Breast epithelium (tissue), 4 donors: Measurements from ENCODE around the gene TMEM86B. TPM values are rescaled to one million over a fixed set of nuclear protein-coding genes. Genes with fewer than 3 reads are reported as not detected.

Experiments used
- DNase-seq, 2 donors: peaks; one replicate each; pipeline ENCODE4 v3.0.0-alpha.2; 2019; ENCODE audit warnings: low spot score in 2 of 2
- H3K27ac ChIP-seq, 2 donors: fragments of 200-600 bp; sonication (generic) in 1 of 2; one replicate each; pipeline ENCODE4 v1.5.1; 2016 to 2019; ENCODE audit warnings: mild to moderate bottlenecking in 1 of 2
- H3K27me3 ChIP-seq, 2 donors: fragments of 200-600 bp; sonication (generic) in 1 of 2; one replicate each; pipeline versions ENCODE4 v1.5.1 to v1.6.0; 2017 to 2019; ENCODE audit warnings: control low read depth in 1 of 2, mild to moderate bottlenecking in 1 of 2
- H3K36me3 ChIP-seq: fragments of 200-600 bp; one replicate; pipeline ENCODE4 v1.5.1; 2019
- H3K4me1 ChIP-seq, 2 donors: fragments of 200-600 bp; sonication (generic); one replicate each; pipeline ENCODE4 v1.5.1; 2016 to 2019; ENCODE audit warnings: control low read depth in 1 of 2
- H3K4me3 ChIP-seq, 3 donors: fragments of 200-600 bp; sonication (generic); 1 replicate in 2 of 3; 2 replicates in 1 of 3; pipeline ENCODE4 v1.5.1; 2016 to 2019; ENCODE audit warnings: mild to moderate bottlenecking in 3 of 3, moderate library complexity in 2 of 3
- H3K9me3 ChIP-seq, 2 donors: fragments of 200-600 bp; sonication (generic) in 1 of 2; one replicate each; pipeline ENCODE4 v1.5.1; 2016 to 2019; ENCODE audit warnings: control low read depth in 1 of 2
- POLR2A ChIP-seq: fragments of 450-650 bp; IDR thresholded peaks from one replicate; pipeline ENCODE4 v1.6.1; 2016; ENCODE audit warnings: antibody characterized with exemption, mild to moderate bottlenecking, moderate library complexity
- POLR2AphosphoS5 ChIP-seq, 3 donors: sonication (generic); formaldehyde crosslinking; IDR thresholded peaks; one replicate each; pipeline ENCODE4 v1.6.1; 2017; ENCODE audit warnings: antibody characterized with exemption in 3 of 3
- intact Hi-C: fragments of 100-400 bp; cut with DNase I; formaldehyde crosslinking; loops from one replicate; pipeline ENCODE4 v1.15.1; 2023; ENCODE audit warnings: low total_unique reads
- total RNA-seq, 3 donors: library from RNA; depleted of rRNA; stranded (reverse); fragments of >200 nt; gene quantifications; one replicate each; pipeline ENCODE4 v1.1.0, GENCODE V29; 2016
- TF ChIP-seq, protein P1 (sequence below), 3 donors: fragments of 450-650 bp; IDR thresholded peaks; one replicate each; pipeline ENCODE4 v1.5.1; 2016 to 2017; ENCODE audit warnings: antibody characterized with exemption in 3 of 3, mild to moderate bottlenecking in 3 of 3, moderate library complexity in 3 of 3

Gene TMEM86B
- total RNA-seq, 3 donors from 2014 or later = 0.80 to 3.6 (median 1.6) TPM

DNA sequence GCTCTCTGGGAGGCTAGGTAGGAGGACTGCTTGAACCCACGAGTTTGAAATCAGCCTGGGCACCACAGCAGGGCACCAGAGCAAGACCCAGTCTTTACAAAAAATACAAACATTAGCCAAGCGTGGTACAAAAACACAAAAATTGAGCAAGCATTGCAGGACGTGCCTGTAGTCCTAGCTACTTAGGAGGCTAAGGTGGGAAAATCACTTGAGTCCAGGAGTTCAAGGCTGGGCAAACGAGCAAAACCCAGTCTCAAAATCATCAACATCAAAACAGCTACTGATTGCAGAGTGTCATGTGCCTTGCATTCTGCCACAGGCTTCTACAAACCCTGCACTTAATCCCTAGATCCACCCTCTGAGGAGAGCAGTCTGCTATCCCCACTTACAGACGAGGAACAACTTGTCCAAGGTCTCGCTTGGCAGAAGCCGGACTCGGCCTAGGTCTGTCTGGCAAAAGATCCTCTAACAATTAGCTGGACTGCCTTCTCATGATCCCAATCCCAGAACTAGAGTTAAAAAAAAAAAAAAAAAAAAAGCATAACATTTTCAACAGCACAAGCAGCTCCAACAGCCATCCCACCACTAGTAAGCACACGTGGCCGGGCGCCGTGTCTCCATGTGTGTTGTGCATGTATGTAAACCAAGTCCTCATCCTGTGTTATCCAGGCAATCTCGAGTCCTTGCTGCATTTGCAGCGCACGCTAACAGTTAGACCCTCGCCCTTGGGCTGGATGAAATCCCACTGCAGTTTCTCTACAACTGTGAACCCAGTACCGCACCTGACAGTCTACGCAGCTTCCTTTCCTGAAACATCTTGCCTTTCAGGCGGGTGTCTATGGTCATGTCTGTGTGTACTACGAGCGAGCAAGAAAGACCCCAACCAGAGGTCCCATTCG is 28.2 kb upstream of the TMEM86B start:
- Histone ChIP-seq H3K9me3 (no peaks in the 10 kb centered on the region), H3K27ac (peak overlapping the region; percentile 35 to 93), H3K27me3 (no peaks in the 10 kb centered on the region), H3K4me3 (peak overlapping the region; percentile 87 to 93 (median 91)), H3K4me1 (peaks cover 6 to 9% of the 10 kb centered on the region in 2 donors), H3K36me3 (no peaks in the 10 kb centered on the region)
- no peak for TF ChIP-seq POLR2AphosphoS5 (IDR thresholded peaks at IDR 0.05)
- TF ChIP-seq, protein P1, sequence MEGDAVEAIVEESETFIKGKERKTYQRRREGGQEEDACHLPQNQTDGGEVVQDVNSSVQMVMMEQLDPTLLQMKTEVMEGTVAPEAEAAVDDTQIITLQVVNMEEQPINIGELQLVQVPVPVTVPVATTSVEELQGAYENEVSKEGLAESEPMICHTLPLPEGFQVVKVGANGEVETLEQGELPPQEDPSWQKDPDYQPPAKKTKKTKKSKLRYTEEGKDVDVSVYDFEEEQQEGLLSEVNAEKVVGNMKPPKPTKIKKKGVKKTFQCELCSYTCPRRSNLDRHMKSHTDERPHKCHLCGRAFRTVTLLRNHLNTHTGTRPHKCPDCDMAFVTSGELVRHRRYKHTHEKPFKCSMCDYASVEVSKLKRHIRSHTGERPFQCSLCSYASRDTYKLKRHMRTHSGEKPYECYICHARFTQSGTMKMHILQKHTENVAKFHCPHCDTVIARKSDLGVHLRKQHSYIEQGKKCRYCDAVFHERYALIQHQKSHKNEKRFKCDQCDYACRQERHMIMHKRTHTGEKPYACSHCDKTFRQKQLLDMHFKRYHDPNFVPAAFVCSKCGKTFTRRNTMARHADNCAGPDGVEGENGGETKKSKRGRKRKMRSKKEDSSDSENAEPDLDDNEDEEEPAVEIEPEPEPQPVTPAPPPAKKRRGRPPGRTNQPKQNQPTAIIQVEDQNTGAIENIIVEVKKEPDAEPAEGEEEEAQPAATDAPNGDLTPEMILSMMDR (IDR thresholded peaks at IDR 0.05) = no peak
- TF ChIP-seq POLR2A = no peak
- no peak for DNase-seq
- intact Hi-C loops = no loop called here

DNA sequence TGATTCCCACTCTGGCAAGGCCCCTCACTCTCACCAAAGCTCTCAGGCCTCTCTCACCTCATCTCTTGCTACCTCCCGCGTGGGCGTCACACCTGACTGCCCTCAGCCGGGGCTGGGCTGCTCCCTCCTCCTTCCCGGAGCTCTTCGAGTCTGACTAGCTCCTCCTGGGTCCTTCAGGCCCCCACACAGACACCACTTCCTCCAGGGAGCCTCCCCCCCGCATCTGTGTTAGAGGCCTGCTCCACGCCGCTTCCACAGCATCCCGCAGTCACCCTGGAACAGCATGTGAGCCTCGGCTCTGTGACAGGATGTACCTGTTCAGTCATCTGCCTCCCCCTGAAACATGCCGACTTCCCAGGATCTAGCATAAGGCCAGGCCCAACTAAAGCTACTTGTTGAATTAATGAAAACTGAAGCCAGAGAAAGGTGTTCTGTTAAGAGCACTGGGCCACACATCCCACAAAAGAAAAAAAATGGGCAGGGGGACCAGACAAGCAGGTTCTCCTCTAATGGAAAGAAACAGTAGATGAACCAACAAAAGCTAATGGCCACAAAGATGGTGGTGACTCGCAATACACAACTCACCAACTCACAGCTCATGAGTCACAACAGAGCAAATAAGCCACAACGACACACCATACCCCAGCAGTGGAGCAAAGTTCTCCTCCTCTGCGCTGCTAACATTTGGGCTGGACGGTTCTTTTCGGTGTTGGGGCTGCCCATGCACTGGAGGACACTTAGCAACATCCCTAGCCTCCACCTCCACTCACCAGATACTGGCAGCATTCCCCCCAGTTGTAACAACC is 27.3 kb upstream of the TMEM86B start:
- Histone ChIP-seq H3K9me3 (no peaks in the 10 kb centered on the region), H3K36me3 (no peaks in the 10 kb centered on the region), H3K4me1 (peaks cover 6 to 9% of the 10 kb centered on the region in 2 donors), H3K27ac (peak overlapping the region in 1 of 2 donors; percentile 43), H3K27me3 (no peaks in the 10 kb centered on the region), H3K4me3 (peak overlapping the region in 2 of 3 donors; percentile 19 to 50)
- no peak for TF ChIP-seq POLR2AphosphoS5 (IDR thresholded peaks at IDR 0.05)
- no peak for TF ChIP-seq POLR2A
- TF ChIP-seq, protein P1 (IDR thresholded peaks at IDR 0.05) = no peak
- no peak for DNase-seq
- intact Hi-C loops = no loop called here

DNA sequence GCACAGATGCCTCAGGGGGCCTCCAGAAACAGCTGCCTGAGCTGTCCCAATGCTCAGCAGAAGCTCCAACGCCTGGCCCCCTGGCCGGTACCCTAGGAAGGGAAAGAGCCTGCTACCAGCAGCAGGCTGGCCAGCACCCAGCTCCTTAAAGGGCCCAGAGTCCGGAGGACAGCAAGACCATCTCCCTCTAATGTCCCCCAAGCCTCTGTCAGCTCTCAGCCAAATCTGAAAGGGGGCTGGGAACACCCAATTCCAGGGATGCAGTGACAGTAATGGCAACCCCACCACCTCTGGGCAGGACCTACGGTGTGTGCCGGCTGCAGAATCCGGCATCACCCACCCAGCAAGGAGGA is 26.0 kb upstream of the TMEM86B start:
- intact Hi-C loops = no loop called here
- DNase-seq = no peak
- Histone ChIP-seq H3K9me3 (no peaks in the 10 kb centered on the region), H3K4me3 (peak overlapping the region; percentile 19 to 41 (median 20)), H3K27ac (peak overlapping the region in 1 of 2 donors; percentile 50), H3K27me3 (no peaks in the 10 kb centered on the region), H3K36me3 (no peaks in the 10 kb centered on the region), H3K4me1 (peaks cover 0 to 9% of the 10 kb centered on the region in 2 donors)
- TF ChIP-seq POLR2AphosphoS5 (IDR thresholded peaks at IDR 0.05) = no peak
- TF ChIP-seq, protein P1 (IDR thresholded peaks at IDR 0.05) = no peak
- no peak for TF ChIP-seq POLR2A

DNA sequence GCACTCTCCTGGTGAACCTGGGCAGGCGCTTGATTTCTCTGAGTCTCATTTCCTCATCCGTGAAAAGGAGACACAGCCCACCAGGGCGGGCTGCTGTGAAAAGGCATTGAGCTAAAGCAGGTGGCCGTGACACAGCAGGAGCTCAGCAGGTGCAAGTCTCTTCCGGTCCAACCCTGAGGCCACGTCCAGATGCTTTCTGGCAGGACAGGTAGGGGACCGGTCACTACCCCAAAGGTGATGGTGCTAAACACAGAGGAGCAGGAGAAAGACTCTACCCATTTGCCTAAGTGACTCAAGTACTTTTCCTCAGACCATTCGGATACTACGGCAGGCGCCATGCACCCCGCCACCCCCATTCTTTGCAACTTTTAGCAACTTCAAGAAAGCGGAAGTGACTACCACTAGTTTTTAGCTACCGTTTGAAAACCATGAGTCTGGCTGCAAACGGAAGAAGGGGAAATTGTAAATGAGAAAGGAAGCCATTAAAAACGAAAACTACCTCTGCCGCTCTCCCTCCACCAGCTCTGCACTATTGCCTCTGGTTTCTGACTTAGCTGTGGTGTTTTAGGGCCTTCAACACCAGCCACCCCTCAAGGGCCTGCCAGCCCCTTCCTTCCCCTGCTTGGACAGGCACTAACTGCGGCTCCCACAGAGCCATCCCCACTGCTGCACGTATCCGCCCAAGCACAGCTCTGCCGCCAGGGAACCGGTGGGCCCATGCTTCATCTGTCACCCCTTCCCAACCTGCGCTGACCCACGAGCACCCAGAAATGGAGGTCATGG is 25.5 kb upstream of the TMEM86B start:
- TF ChIP-seq POLR2A = no peak
- TF ChIP-seq POLR2AphosphoS5 (IDR thresholded peaks at IDR 0.05) = no peak
- TF ChIP-seq, protein P1 (IDR thresholded peaks at IDR 0.05) = no peak
- Histone ChIP-seq H3K4me1 (peaks cover 0 to 9% of the 10 kb centered on the region in 2 donors), H3K9me3 (no peaks in the 10 kb centered on the region), H3K27ac (peak overlapping the region in 1 of 2 donors; percentile 50), H3K27me3 (no peaks in the 10 kb centered on the region), H3K4me3 (peak overlapping the region; percentile 19 to 41 (median 20)), H3K36me3 (no peaks in the 10 kb centered on the region)
- intact Hi-C loops = no loop called here
- DNase-seq = no peak
